HepG2 (cell line): ENCODE data around the gene MCTS1. TPM values are rescaled to one million over a fixed set of nuclear protein-coding genes. Genes with fewer than 3 reads are reported as not detected.

Experiments used
- ARID5B ChIP-seq: IDR thresholded peaks from 2 replicates; pipeline ENCODE4 v1.4.0; 2020; ENCODE audit warnings: mild to moderate bottlenecking, missing genetic modification reagents
- BCL6 ChIP-seq: IDR thresholded peaks from 2 replicates; pipeline ENCODE4 v1.6.1; 2016; ENCODE audit warnings: missing genetic modification reagents, missing compliant biosample characterization
- FOXK1 ChIP-seq: sonication (generic); formaldehyde crosslinking; IDR thresholded peaks from 2 replicates; pipeline ENCODE4 v1.4.0; 2020; ENCODE audit warnings: low read depth, missing genetic modification reagents, borderline replicate concordance
- HIVEP1 ChIP-seq: sonication (generic); formaldehyde crosslinking; IDR thresholded peaks from 2 replicates; pipeline ENCODE4 v1.4.0; 2020; ENCODE audit warnings: mild to moderate bottlenecking, missing genetic modification reagents
- IKZF4 ChIP-seq: sonication (generic); formaldehyde crosslinking; IDR thresholded peaks from 2 replicates; pipeline ENCODE4 v1.5.1; 2020; ENCODE audit warnings: borderline replicate concordance, mild to moderate bottlenecking, low read depth, missing genetic modification reagents; ENCODE audit errors: not compliant biosample characterization
- MED13 ChIP-seq: sonication (generic); formaldehyde crosslinking; IDR thresholded peaks from 2 replicates; pipeline ENCODE4 v1.5.0; 2020; ENCODE audit warnings: missing genetic modification reagents
- PRDM4 ChIP-seq: sonication (generic); formaldehyde crosslinking; IDR thresholded peaks from 2 replicates; pipeline ENCODE4 v1.9.0; 2021; ENCODE audit warnings: missing genetic modification reagents, borderline replicate concordance
- RFXANK ChIP-seq: IDR thresholded peaks from 2 replicates; pipeline ENCODE4 v1.6.1; 2016
- THAP8 ChIP-seq: sonication (generic); formaldehyde crosslinking; IDR thresholded peaks from 2 replicates; pipeline ENCODE4 v1.5.1; 2020; ENCODE audit warnings: missing genetic modification reagents, mild to moderate bottlenecking, borderline replicate concordance
- ZBTB25 ChIP-seq: IDR thresholded peaks from 2 replicates; pipeline ENCODE4 v1.6.1; 2018; ENCODE audit warnings: missing genetic modification reagents
- ZFY ChIP-seq: sonication (generic); formaldehyde crosslinking; IDR thresholded peaks from 2 replicates; pipeline ENCODE4 v1.4.0; 2020; ENCODE audit warnings: missing genetic modification reagents
- ZNF75D ChIP-seq: sonication (generic); formaldehyde crosslinking; IDR thresholded peaks from 2 replicates; pipeline ENCODE4 v1.8.1; 2023; ENCODE audit warnings: missing genetic modification reagents, mild to moderate bottlenecking, borderline replicate concordance
- ZNF768 ChIP-seq: sonication (generic); formaldehyde crosslinking; IDR thresholded peaks from 2 replicates; pipeline ENCODE4 v1.4.0; 2020; ENCODE audit warnings: missing genetic modification reagents
- ZNF878 ChIP-seq: sonication (generic); formaldehyde crosslinking; IDR thresholded peaks from 2 replicates; pipeline ENCODE4 v1.8.1; 2023; ENCODE audit warnings: mild to moderate bottlenecking, missing genetic modification reagents, moderate library complexity
- ZSCAN21 ChIP-seq: sonication (generic); formaldehyde crosslinking; IDR thresholded peaks from 2 replicates; pipeline ENCODE4 v1.8.0; 2022; ENCODE audit warnings: mild to moderate bottlenecking, missing genetic modification reagents, moderate library complexity, borderline replicate concordance
- polyA plus RNA-seq, 8 experiments: library from polyadenylated mRNA; depleted of rRNA in 3 of 8; stranded (reverse) in 7 of 8; unstranded in 1 of 8; fragments of >200 nt; fragmentation: Illumina TruSeq in 4 of 8; extraction: Trizol in 4 of 8; gene quantifications; 2 replicates each; pipeline versions ENCODE4 v1.2.1 to v1.2.3, GENCODE V29; 2011 to 2016; ENCODE audit warnings: low read depth in 4 of 8, missing spikeins in 1 of 8, mixed read lengths in 1 of 8; ENCODE audit not compliant: insufficient read depth in 1 of 8
- total RNA-seq, 5 experiments: library from RNA; depleted of rRNA; stranded (reverse); fragments of >200 nt; fragmentation: Illumina TruSeq; extraction: Trizol; gene quantifications; 2 replicates each; pipeline ENCODE4 v1.2.3, GENCODE V29; 2016; ENCODE audit warnings: low read depth in 1 of 5
- TF ChIP-seq, protein P1 (sequence below): sonication (generic); formaldehyde crosslinking; IDR thresholded peaks from 2 replicates; pipeline ENCODE4 v1.8.1; 2023; ENCODE audit warnings: mild to moderate bottlenecking, missing genetic modification reagents
- TF ChIP-seq, protein P2 (sequence below): IDR thresholded peaks from 2 replicates; pipeline ENCODE4 v1.6.1; 2016
- TF ChIP-seq, protein P3 (sequence below): sonication (generic); formaldehyde crosslinking; IDR thresholded peaks from 2 replicates; pipeline ENCODE4 v1.4.0; 2020; ENCODE audit warnings: missing genetic modification reagents

MCTS1 gene
- total and polyA plus RNA-seq, 2 of the 13 experiments (the other 11 are each of a cell fraction or from before 2014, with no cell fraction given) = 30.1 to 59.0 TPM

DNA sequence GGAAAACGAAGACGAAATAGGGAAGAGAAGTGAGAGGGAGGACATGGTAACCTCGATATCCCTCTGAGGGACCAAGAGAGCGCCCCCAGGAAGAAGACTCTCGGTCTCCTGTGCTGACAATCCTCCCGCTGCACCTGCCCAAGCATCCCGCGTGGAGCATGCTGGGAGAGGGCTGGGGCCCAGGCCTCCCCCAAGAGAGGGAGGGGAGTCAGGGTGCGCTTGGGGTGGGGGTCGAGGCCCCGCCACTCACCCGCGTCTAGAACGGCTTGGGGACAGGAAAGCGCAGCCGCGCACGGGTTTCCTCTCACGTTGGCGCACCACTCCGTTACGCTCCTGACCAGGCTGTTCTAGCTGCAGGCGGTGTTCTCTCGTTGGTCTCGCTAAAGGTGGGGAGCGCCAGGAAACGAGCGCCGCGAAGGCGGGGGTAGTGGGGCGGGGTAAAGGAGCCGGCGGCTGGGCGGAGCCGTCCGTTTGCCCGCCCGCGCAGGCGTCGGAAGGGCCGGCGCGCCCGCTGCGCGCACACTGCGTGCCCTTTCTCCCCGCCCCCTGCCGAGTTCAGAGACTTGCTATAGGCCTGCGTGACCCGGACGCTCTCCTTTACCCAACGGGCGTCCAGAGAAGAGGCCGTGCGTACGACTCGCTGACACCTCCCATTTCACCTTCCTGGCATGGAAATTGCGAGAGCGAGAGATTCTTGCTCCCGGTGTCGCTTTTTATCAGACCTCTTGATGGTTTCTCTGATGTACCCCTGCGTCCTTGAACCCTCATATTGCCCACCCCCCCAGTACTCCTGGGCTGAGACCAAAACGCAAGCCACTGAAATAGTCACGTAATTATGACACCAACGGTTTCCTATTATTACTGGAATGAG, 26.0 kb downstream of the MCTS1 start, which contains the start of gene C1GALT1C1 (continued):
- TF ChIP-seq ARID5B (CRISPR knock-in tag) (peak; percentile 30; the same call in 1 of the 2 replicates), PRDM4 (CRISPR knock-in tag) (no peak), ZNF75D (no peak), FOXK1 (CRISPR knock-in tag) (no peak), ZNF878 (no peak), ZNF768 (CRISPR knock-in tag) (no peak), ZBTB25 (CRISPR knock-in tag) (no peak), ZSCAN21 (no peak), MED13 (CRISPR knock-in tag) (no peak), HIVEP1 (CRISPR knock-in tag) (no peak), BCL6 (CRISPR knock-in tag) (no peak), ZFY (CRISPR knock-in tag) (peak; percentile 74), THAP8 (no peak), IKZF4 (CRISPR knock-in tag) (no peak), RFXANK (CRISPR knock-in tag) (no peak)
- TF ChIP-seq, protein P1, sequence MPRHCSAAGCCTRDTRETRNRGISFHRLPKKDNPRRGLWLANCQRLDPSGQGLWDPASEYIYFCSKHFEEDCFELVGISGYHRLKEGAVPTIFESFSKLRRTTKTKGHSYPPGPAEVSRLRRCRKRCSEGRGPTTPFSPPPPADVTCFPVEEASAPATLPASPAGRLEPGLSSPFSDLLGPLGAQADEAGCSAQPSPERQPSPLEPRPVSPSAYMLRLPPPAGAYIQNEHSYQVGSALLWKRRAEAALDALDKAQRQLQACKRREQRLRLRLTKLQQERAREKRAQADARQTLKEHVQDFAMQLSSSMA (CRISPR knock-in tag) = no peak
- TF ChIP-seq, protein P2, sequence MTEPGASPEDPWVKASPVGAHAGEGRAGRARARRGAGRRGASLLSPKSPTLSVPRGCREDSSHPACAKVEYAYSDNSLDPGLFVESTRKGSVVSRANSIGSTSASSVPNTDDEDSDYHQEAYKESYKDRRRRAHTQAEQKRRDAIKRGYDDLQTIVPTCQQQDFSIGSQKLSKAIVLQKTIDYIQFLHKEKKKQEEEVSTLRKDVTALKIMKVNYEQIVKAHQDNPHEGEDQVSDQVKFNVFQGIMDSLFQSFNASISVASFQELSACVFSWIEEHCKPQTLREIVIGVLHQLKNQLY = no peak
- TF ChIP-seq, protein P3, sequence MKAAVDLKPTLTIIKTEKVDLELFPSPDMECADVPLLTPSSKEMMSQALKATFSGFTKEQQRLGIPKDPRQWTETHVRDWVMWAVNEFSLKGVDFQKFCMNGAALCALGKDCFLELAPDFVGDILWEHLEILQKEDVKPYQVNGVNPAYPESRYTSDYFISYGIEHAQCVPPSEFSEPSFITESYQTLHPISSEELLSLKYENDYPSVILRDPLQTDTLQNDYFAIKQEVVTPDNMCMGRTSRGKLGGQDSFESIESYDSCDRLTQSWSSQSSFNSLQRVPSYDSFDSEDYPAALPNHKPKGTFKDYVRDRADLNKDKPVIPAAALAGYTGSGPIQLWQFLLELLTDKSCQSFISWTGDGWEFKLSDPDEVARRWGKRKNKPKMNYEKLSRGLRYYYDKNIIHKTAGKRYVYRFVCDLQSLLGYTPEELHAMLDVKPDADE (CRISPR knock-in tag) = no peak
